HCT116 (cell line): ENCODE results near the gene HOXA13. TPM values are rescaled to one million over a fixed set of nuclear protein-coding genes. Genes with fewer than 3 reads are reported as not detected.

ENCODE experiments used
- ATAC-seq: fragments of 200-7000 bp; cut with Tn5 transposase; 2 replicates; pipeline ENCODE4 v1.9.1; 2020; ENCODE audit warnings: mild to moderate bottlenecking, moderate library complexity
- BruUV-seq: library from RNA; stranded (reverse); fragments of 400-500 nt; replicated peaks from 2 replicates; lab custom pipeline; 2021; lab: Mats Ljungman, UMichigan
- CTCF ChIA-PET: fragments of 300-600 bp; sonication (Branson Sonifier 250); formaldehyde crosslinking; loops from one replicate; lab custom pipeline; 2021; ENCODE audit warnings: antibody characterized with exemption; lab: Charles Lee
- POLR2A ChIA-PET: fragments of 300-600, 350-600 bp; sonication (Branson Sonifier 250); formaldehyde crosslinking; loops from one replicate; lab custom pipeline; 2021; ENCODE audit warnings: antibody characterized with exemption; lab: Charles Lee
- RAD21 ChIA-PET, 2 experiments: fragments of 300-600 bp; sonication (Branson Sonifier 250); formaldehyde crosslinking; loops; one replicate each; lab custom pipeline; 2023; ENCODE audit warnings: low total read pairs in 2 of 2; ENCODE audit not compliant: uncharacterized antibody in 2 of 2, unreplicated experiment in 2 of 2, low non-redundant PET in 1 of 2; lab: Charles Lee
- DNase-seq: peaks from one replicate; pipeline ENCODE4 v3.0.0-alpha.2; 2010; ENCODE audit warnings: low read depth, low spot score
- H2AFZ ChIP-seq: fragments of 200-600 bp; shearing (Covaris generic), sonication (generic); 2 replicates; pipeline ENCODE4 v1.6.1; 2017; ENCODE audit warnings: low read depth, mixed run types, mixed read lengths, antibody characterized with exemption, low read length; ENCODE audit not compliant: poor library complexity, severe bottlenecking
- H3K27ac ChIP-seq: 2 replicates; pipeline ENCODE4 v1.5.1; 2012; ENCODE audit warnings: low read depth, low read length
- H3K27me3 ChIP-seq: fragments of 200-600 bp; sonication (generic); 2 replicates; pipeline ENCODE4 v1.6.1; 2016; ENCODE audit warnings: mixed run types, low read length, mixed read lengths; ENCODE audit not compliant: insufficient read depth
- H3K36me3 ChIP-seq, 2 experiments: fragments of 200-500 bp in 1 of 2; fragments of 200-600 bp in 1 of 2; sonication (Bioruptor generic) in 1 of 2; sonication (generic) in 1 of 2; 2 replicates each; pipeline versions ENCODE4 v1.5.1 to v1.6.1; 2014 to 2016; ENCODE audit warnings: low read length in 2 of 2, inconsistent platforms in 1 of 2, mixed read lengths in 1 of 2, mixed run types in 1 of 2; ENCODE audit not compliant: insufficient read depth in 2 of 2, control insufficient read depth in 1 of 2
- H3K4me1 ChIP-seq, 2 experiments: fragments of 200-600 bp in 1 of 2; sonication (generic) in 1 of 2; 2 replicates each; pipeline versions ENCODE4 v1.5.1 to v1.6.1; 2012 to 2017; ENCODE audit warnings: low read length in 2 of 2, inconsistent platforms in 1 of 2, mild to moderate bottlenecking in 1 of 2, mixed read lengths in 1 of 2, mixed run types in 1 of 2, moderate library complexity in 1 of 2; ENCODE audit not compliant: insufficient read depth in 2 of 2, control insufficient read depth in 1 of 2
- H3K4me2 ChIP-seq: fragments of 200-600 bp; sonication (generic); 2 replicates; pipeline ENCODE4 v1.6.1; 2017; ENCODE audit warnings: mixed run types, low read length, mixed read lengths
- H3K4me3 ChIP-seq, 2 experiments: fragments of 200-600 bp in 1 of 2; sonication (generic) in 1 of 2; replicated peaks in 1 of 2; 2 replicates each; pipeline ENCODE4 v1.5.1; 2011 to 2016; ENCODE audit warnings: low read length in 2 of 2, control low read depth in 1 of 2, low read depth in 1 of 2, mild to moderate bottlenecking in 1 of 2, mixed read lengths in 1 of 2, mixed run types in 1 of 2
- H3K79me2 ChIP-seq: fragments of 200-600 bp; sonication (generic); 2 replicates; pipeline ENCODE4 v1.6.1; 2017; ENCODE audit warnings: mild to moderate bottlenecking, mixed run types, low read length, moderate library complexity, mixed read lengths; ENCODE audit not compliant: insufficient read depth
- H3K9ac ChIP-seq: fragments of 200-600 bp; sonication (generic); 2 replicates; pipeline ENCODE4 v1.6.1; 2016; ENCODE audit warnings: low read length, mixed read lengths
- H3K9me2 ChIP-seq: fragments of 200-600 bp; sonication (generic), shearing (Covaris generic); 2 replicates; pipeline ENCODE4 v1.6.1; 2017; ENCODE audit warnings: mixed run types, mild to moderate bottlenecking, moderate library complexity; ENCODE audit not compliant: insufficient read depth
- H3K9me3 ChIP-seq, 2 experiments: fragments of 200-500 bp in 1 of 2; fragments of 200-600 bp in 1 of 2; sonication (Bioruptor generic) in 1 of 2; sonication (generic) in 1 of 2; 2 replicates each; pipeline ENCODE4 v1.6.1; 2014 to 2017; ENCODE audit warnings: low read length in 2 of 2, mixed read lengths in 2 of 2, inconsistent platforms in 1 of 2, low read depth in 1 of 2, mild to moderate bottlenecking in 1 of 2, mixed run types in 1 of 2, moderate library complexity in 1 of 2; ENCODE audit not compliant: control insufficient read depth in 1 of 2, insufficient read depth in 1 of 2
- H4K20me1 ChIP-seq: fragments of 200-600 bp; sonication (generic), shearing (Covaris generic); 2 replicates; pipeline ENCODE4 v1.6.1; 2017; ENCODE audit warnings: mixed run types, mild to moderate bottlenecking, moderate library complexity; ENCODE audit not compliant: insufficient read depth
- CEBPB ChIP-seq: IDR thresholded peaks from 2 replicates; pipeline ENCODE4 v1.6.1; 2012; ENCODE audit warnings: low read depth
- ELF1 ChIP-seq: IDR thresholded peaks from 2 replicates; pipeline ENCODE4 v1.6.1; 2012; ENCODE audit warnings: low read depth, borderline replicate concordance
- EZH2 ChIP-seq: fragments of 200-600 bp; sonication (generic); IDR thresholded peaks from 2 replicates; pipeline ENCODE4 v1.6.1; 2017; ENCODE audit warnings: antibody characterized with exemption, mixed run types
- POLR2AphosphoS5 ChIP-seq: IDR thresholded peaks from 2 replicates; pipeline ENCODE4 v1.6.1; 2011; ENCODE audit warnings: mild to moderate bottlenecking, low read depth, low read length, moderate library complexity
- RAD21 ChIP-seq: IDR thresholded peaks from 2 replicates; pipeline ENCODE4 v1.6.1; 2012; ENCODE audit warnings: low read depth, mild to moderate bottlenecking
- REST ChIP-seq: IDR thresholded peaks from 2 replicates; pipeline ENCODE4 v1.6.1; 2012; ENCODE audit warnings: low read depth
- SP1 ChIP-seq: IDR thresholded peaks from 2 replicates; pipeline ENCODE4 v1.6.1; 2012; ENCODE audit warnings: low read depth
- ZBTB33 ChIP-seq: IDR thresholded peaks from 2 replicates; pipeline ENCODE4 v1.6.1; 2011; ENCODE audit warnings: mild to moderate bottlenecking, low read length, moderate library complexity; ENCODE audit not compliant: insufficient replicate concordance; ENCODE audit errors: extremely low read depth
- ZNF274 ChIP-seq: fragments of 200-500 bp; sonication (Bioruptor generic); IDR thresholded peaks from 2 replicates; pipeline ENCODE4 v1.6.1; 2014; ENCODE audit warnings: mild to moderate bottlenecking, low read depth, low read length, inconsistent platforms
- intact Hi-C: fragments of 100-400 bp; cut with micrococcal nuclease; formaldehyde crosslinking; loops from 2 replicates; pipeline ENCODE4 v1.10.0; 2022
- total RNA-seq: library from RNA; stranded (reverse); gene quantifications from one replicate; pipeline ENCODE4 v1.2.1, GENCODE V29; 2021; ENCODE audit not compliant: unreplicated experiment

HOXA13 gene
- total RNA-seq, 1 experiment from 2014 or later = 3.6 TPM

GRCh38 chr7:27244488-27245123, 44.7 kb upstream of the HOXA13 start:
- H2AFZ ChIP-seq = no peak overlapping the region
- no peaks in the 10 kb centered on the region for H3K4me1 ChIP-seq
- no peaks in the 10 kb centered on the region for H3K9me3 ChIP-seq
- H3K79me2 ChIP-seq = no peaks in the 10 kb centered on the region
- ATAC-seq (no peak), DNase-seq (no peak)
- ChIA-PET POLR2A (no interaction called here), RAD21 (no interaction called here), CTCF (no interaction called here)
- no peaks in the 10 kb centered on the region for H3K36me3 ChIP-seq
- intact Hi-C loops = no loop called here
- no peak overlapping the region for H3K4me2 ChIP-seq
- no TSS peak for BruUV-seq
- no peaks in the 10 kb centered on the region for H3K9me2 ChIP-seq
- H3K27ac ChIP-seq = no peak overlapping the region
- TF ChIP-seq RAD21 (no peak), SP1 (no peak), ZBTB33 (no peak), CEBPB (no peak)
- H3K4me3 ChIP-seq = no peak overlapping the region
- no peaks in the 10 kb centered on the region for H3K27me3 ChIP-seq
- H3K9ac ChIP-seq = no peak overlapping the region
- no peaks in the 10 kb centered on the region for H4K20me1 ChIP-seq

GRCh38 chr7:27243340-27244163, 43.7 kb upstream of the HOXA13 start:
- Histone ChIP-seq H3K4me2 (no peak overlapping the region), H3K27me3 (no peaks in the 10 kb centered on the region)
- POLR2A ChIA-PET = no interaction called here

More at GRCh38 chr7:27243340-27244163, 43.7 kb upstream of the HOXA13 start:
- H3K9me2 ChIP-seq = no peaks in the 10 kb centered on the region
- no peaks in the 10 kb centered on the region for H3K36me3 ChIP-seq
- no TSS peak for BruUV-seq
- no peak overlapping the region for H3K27ac ChIP-seq
- no peaks in the 10 kb centered on the region for H4K20me1 ChIP-seq
- H3K4me1 ChIP-seq = no peaks in the 10 kb centered on the region
- CTCF ChIA-PET = no interaction called here
- no peak for ATAC-seq
- no peak overlapping the region for H3K9ac ChIP-seq
- H2AFZ ChIP-seq = no peak overlapping the region
- H3K79me2 ChIP-seq = no peaks in the 10 kb centered on the region
- RAD21 ChIA-PET = no interaction called here
- no peak for TF ChIP-seq SP1
- no peak for TF ChIP-seq CEBPB
- TF ChIP-seq REST = no peak
- TF ChIP-seq POLR2AphosphoS5 = no peak
- TF ChIP-seq ZNF274 = no peak
- no peak for TF ChIP-seq EZH2
- no peak for TF ChIP-seq ELF1
- TF ChIP-seq, all 23 proteins: peak for 0
- no peak overlapping the region for H3K4me3 ChIP-seq
- no peaks in the 10 kb centered on the region for H3K9me3 ChIP-seq
- intact Hi-C loops = no loop called here
- no peak for DNase-seq
